HepG2 (cell line): Measurements from ENCODE around the gene SLC2A10. TPM values are rescaled to one million over a fixed set of nuclear protein-coding genes. Genes with fewer than 3 reads are reported as not detected.

Experiments used
- CHD4 ChIP-seq: fragments of 200-600 bp; sonication (generic); IDR thresholded peaks from 2 replicates; pipeline ENCODE4 v1.7.0; 2017; ENCODE audit warnings: mild to moderate bottlenecking, low read length, borderline replicate concordance
- NFKBIZ ChIP-seq: IDR thresholded peaks from 2 replicates; pipeline ENCODE4 v1.6.1; 2018; ENCODE audit warnings: missing genetic modification reagents, missing compliant biosample characterization
- PRDM15 ChIP-seq: sonication (generic); formaldehyde crosslinking; IDR thresholded peaks from 2 replicates; pipeline ENCODE4 v1.4.0; 2020; ENCODE audit warnings: missing genetic modification reagents
- SMC3 ChIP-seq: IDR thresholded peaks from 2 replicates; pipeline ENCODE4 v1.6.1; 2011; ENCODE audit warnings: low read length, improper control_type of control experiment
- ZNF235 ChIP-seq: sonication (generic); formaldehyde crosslinking; IDR thresholded peaks from 2 replicates; pipeline ENCODE4 v1.8.1; 2023; ENCODE audit warnings: mild to moderate bottlenecking, missing genetic modification reagents, borderline replicate concordance
- polyA plus RNA-seq, 8 experiments: library from polyadenylated mRNA; depleted of rRNA in 3 of 8; stranded (reverse) in 7 of 8; unstranded in 1 of 8; fragments of >200 nt; fragmentation: Illumina TruSeq in 4 of 8; extraction: Trizol in 4 of 8; gene quantifications; 2 replicates each; pipeline versions ENCODE4 v1.2.1 to v1.2.3, GENCODE V29; 2011 to 2016; ENCODE audit warnings: low read depth in 4 of 8, missing spikeins in 1 of 8, mixed read lengths in 1 of 8; ENCODE audit not compliant: insufficient read depth in 1 of 8
- total RNA-seq, 5 experiments: library from RNA; depleted of rRNA; stranded (reverse); fragments of >200 nt; fragmentation: Illumina TruSeq; extraction: Trizol; gene quantifications; 2 replicates each; pipeline ENCODE4 v1.2.3, GENCODE V29; 2016; ENCODE audit warnings: low read depth in 1 of 5
- TF ChIP-seq, protein P1 (sequence below): sonication (generic); formaldehyde crosslinking; IDR thresholded peaks from 2 replicates; pipeline ENCODE4 v1.4.0; 2020; ENCODE audit warnings: missing genetic modification reagents; ENCODE audit errors: not compliant biosample characterization
- TF ChIP-seq, protein P2 (sequence below): sonication (generic); formaldehyde crosslinking; IDR thresholded peaks from 2 replicates; pipeline ENCODE4 v1.5.0; 2020; ENCODE audit warnings: missing genetic modification reagents, mild to moderate bottlenecking, borderline replicate concordance

The SLC2A10 gene
- total and polyA plus RNA-seq, 2 of the 13 experiments (the other 11 are each of a cell fraction or from before 2014, with no cell fraction given), result 16.0 to 18.4 TPM

- TF ChIP-seq PRDM15 (CRISPR knock-in tag) (no peak), SMC3 (peak; percentile 100), NFKBIZ (CRISPR knock-in tag) (0 out of 2 replicates have a peak, but pooled peaks have one; percentile 42), ZNF235 (CRISPR knock-in tag) (0 out of 2 replicates have a peak, but pooled peaks have one; percentile 45), CHD4 (peak; percentile 93)
- TF ChIP-seq, protein P1, sequence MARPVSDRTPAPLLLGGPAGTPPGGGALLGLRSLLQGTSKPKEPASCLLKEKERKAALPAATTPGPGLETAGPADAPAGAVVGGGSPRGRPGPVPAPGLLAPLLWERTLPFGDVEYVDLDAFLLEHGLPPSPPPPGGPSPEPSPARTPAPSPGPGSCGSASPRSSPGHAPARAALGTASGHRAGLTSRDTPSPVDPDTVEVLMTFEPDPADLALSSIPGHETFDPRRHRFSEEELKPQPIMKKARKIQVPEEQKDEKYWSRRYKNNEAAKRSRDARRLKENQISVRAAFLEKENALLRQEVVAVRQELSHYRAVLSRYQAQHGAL (CRISPR knock-in tag), result no peak
- TF ChIP-seq, protein P2, sequence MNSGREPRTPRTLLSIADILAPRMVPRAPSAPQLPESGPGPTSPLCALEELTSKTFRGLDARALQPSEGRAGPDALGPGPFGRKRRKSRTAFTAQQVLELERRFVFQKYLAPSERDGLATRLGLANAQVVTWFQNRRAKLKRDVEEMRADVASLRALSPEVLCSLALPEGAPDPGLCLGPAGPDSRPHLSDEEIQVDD (CRISPR knock-in tag), result no peak; the same call in 1 of the 2 replicates
These were observed 28.2 kb upstream of the SLC2A10 start (continued) for GRCh38 chr20:46681032-46681854.
